Panc1 (cell line): Measurements from ENCODE around the gene DCTN2. TPM values are rescaled to one million over a fixed set of nuclear protein-coding genes. Genes with fewer than 3 reads are reported as not detected.

Experiments used
- ATAC-seq: fragments of 200-7000 bp; cut with Tn5 transposase; 2 replicates; pipeline ENCODE4 v1.9.1; 2020; ENCODE audit warnings: mild to moderate bottlenecking, moderate library complexity
- BruUV-seq: library from RNA; stranded (reverse); fragments of 400-500 nt; replicated peaks from 2 replicates; lab custom pipeline; 2021; lab: Mats Ljungman, UMichigan
- CTCF ChIA-PET: fragments of 300-600 bp; sonication (Branson Sonifier 250); formaldehyde crosslinking; loops from one replicate; lab custom pipeline; 2022; ENCODE audit warnings: antibody characterized with exemption; lab: Charles Lee
- POLR2A ChIA-PET: fragments of 300-600 bp; sonication (Branson Sonifier 250); formaldehyde crosslinking; loops from one replicate; lab custom pipeline; 2022; ENCODE audit warnings: antibody characterized with exemption; lab: Charles Lee
- DNase-seq: peaks from one replicate; pipeline ENCODE4 v3.0.0-alpha.2; 2010; ENCODE audit warnings: low read depth, low spot score
- H3K27ac ChIP-seq: 2 replicates; pipeline ENCODE4 v1.5.1; 2011; ENCODE audit warnings: mild to moderate bottlenecking, low read length, inconsistent platforms
- H3K27me3 ChIP-seq: fragments of 200-500 bp; sonication (Bioruptor generic); 2 replicates; pipeline ENCODE4 v1.6.0; 2014; ENCODE audit warnings: low read length, inconsistent platforms; ENCODE audit not compliant: control insufficient read depth, insufficient read depth
- H3K36me3 ChIP-seq: fragments of 200-500 bp; sonication (Bioruptor generic); 2 replicates; pipeline ENCODE4 v1.5.1; 2014; ENCODE audit warnings: inconsistent platforms, mild to moderate bottlenecking, low read length, moderate library complexity; ENCODE audit not compliant: control insufficient read depth, insufficient read depth
- H3K4me1 ChIP-seq: 2 replicates; pipeline ENCODE4 v1.5.1; 2011; ENCODE audit warnings: inconsistent platforms, mild to moderate bottlenecking, low read length, moderate library complexity; ENCODE audit not compliant: control insufficient read depth, insufficient read depth
- H3K4me3 ChIP-seq, 2 experiments: 2 replicates each; pipeline ENCODE4 v1.5.1; 2011 to 2012; ENCODE audit warnings: low read depth in 2 of 2, low read length in 2 of 2, mild to moderate bottlenecking in 2 of 2, inconsistent platforms in 1 of 2, moderate library complexity in 1 of 2
- H3K9me3 ChIP-seq: fragments of 200-500 bp; sonication (Bioruptor generic); 2 replicates; pipeline ENCODE4 v1.5.1; 2014; ENCODE audit warnings: low read depth, mild to moderate bottlenecking, inconsistent platforms, low read length, moderate library complexity; ENCODE audit not compliant: control insufficient read depth, insufficient read depth
- POLR2AphosphoS5 ChIP-seq: IDR thresholded peaks from 2 replicates; pipeline ENCODE4 v1.6.1; 2012; ENCODE audit warnings: mild to moderate bottlenecking, low read depth, low read length, moderate library complexity
- SIN3A ChIP-seq: IDR thresholded peaks from 2 replicates; pipeline ENCODE4 v1.6.1; 2012; ENCODE audit warnings: low read depth, mild to moderate bottlenecking, low read length, moderate library complexity, borderline replicate concordance; ENCODE audit not compliant: insufficient read depth
- TCF7L2 ChIP-seq: IDR thresholded peaks from 2 replicates; pipeline ENCODE4 v1.6.1; 2011; ENCODE audit warnings: mild to moderate bottlenecking, low read depth, low read length, inconsistent platforms
- in situ Hi-C: cut with HindIII; loops from 2 replicates; pipeline ENCODE4 v1.10.0; 2016; ENCODE audit warnings: low sequenced_read_pairs, low pct_unique_long_range_greater_than_20kb
- intact Hi-C: fragments of 100-400 bp; cut with micrococcal nuclease; formaldehyde crosslinking; loops from one replicate; pipeline ENCODE4 v1.10.0; 2022; ENCODE audit not compliant: unreplicated experiment
- total RNA-seq: library from RNA; stranded (reverse); gene quantifications from one replicate; pipeline ENCODE4 v1.2.1, GENCODE V29; 2021; ENCODE audit not compliant: unreplicated experiment
- TF ChIP-seq, protein P1 (sequence below), 2 experiments: IDR thresholded peaks; 2 replicates each; pipeline ENCODE4 v1.6.1; 2011 to 2012; ENCODE audit warnings: low read depth in 2 of 2, control low read depth in 1 of 2, low read length in 1 of 2, mild to moderate bottlenecking in 1 of 2, moderate library complexity in 1 of 2; ENCODE audit not compliant: insufficient read depth in 1 of 2
- TF ChIP-seq, protein P2 (sequence below): fragments of 450-650 bp; IDR thresholded peaks from 2 replicates; pipeline ENCODE4 v1.5.1; 2017; ENCODE audit warnings: mild to moderate bottlenecking

The DCTN2 gene
- total RNA-seq, 1 experiment from 2014 or later = 97.6 TPM

DNA sequence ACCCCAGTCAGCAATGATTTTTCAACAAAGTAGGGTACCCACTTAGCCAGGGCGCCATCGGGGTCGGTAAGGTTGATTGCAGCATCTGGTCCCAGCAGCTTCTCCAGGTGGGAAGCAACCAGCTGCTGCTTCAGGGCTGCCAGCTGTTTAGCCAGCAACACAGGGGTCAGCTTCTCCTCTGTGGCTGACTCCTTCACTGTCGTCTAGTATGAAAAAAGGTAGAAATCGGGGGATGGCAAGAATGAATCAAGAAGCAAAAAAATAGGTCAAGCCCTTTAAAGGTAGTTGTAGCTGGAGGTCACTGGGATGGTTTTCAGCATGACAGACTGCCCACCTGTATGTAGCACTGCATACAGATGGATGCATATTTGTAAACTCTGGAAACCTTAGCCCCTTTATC, 12.7 kb downstream of the DCTN2 start:
- in situ Hi-C loops = no loop called here
- peaks cover 13% of the 10 kb centered on the region for H3K36me3 ChIP-seq
- intact Hi-C loops = no loop called here
- TF ChIP-seq SIN3A = no peak
- TF ChIP-seq TCF7L2 = no peak
- TF ChIP-seq, protein P1, sequence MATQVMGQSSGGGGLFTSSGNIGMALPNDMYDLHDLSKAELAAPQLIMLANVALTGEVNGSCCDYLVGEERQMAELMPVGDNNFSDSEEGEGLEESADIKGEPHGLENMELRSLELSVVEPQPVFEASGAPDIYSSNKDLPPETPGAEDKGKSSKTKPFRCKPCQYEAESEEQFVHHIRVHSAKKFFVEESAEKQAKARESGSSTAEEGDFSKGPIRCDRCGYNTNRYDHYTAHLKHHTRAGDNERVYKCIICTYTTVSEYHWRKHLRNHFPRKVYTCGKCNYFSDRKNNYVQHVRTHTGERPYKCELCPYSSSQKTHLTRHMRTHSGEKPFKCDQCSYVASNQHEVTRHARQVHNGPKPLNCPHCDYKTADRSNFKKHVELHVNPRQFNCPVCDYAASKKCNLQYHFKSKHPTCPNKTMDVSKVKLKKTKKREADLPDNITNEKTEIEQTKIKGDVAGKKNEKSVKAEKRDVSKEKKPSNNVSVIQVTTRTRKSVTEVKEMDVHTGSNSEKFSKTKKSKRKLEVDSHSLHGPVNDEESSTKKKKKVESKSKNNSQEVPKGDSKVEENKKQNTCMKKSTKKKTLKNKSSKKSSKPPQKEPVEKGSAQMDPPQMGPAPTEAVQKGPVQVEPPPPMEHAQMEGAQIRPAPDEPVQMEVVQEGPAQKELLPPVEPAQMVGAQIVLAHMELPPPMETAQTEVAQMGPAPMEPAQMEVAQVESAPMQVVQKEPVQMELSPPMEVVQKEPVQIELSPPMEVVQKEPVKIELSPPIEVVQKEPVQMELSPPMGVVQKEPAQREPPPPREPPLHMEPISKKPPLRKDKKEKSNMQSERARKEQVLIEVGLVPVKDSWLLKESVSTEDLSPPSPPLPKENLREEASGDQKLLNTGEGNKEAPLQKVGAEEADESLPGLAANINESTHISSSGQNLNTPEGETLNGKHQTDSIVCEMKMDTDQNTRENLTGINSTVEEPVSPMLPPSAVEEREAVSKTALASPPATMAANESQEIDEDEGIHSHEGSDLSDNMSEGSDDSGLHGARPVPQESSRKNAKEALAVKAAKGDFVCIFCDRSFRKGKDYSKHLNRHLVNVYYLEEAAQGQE (IDR thresholded peaks at IDR 0.05; ENCODE audit: insufficient read depth in 1 of 2, low read depth in 2 of 2, low read length in 1 of 2) = no peak
- TF ChIP-seq POLR2AphosphoS5 = no peak
- TF ChIP-seq, protein P2, sequence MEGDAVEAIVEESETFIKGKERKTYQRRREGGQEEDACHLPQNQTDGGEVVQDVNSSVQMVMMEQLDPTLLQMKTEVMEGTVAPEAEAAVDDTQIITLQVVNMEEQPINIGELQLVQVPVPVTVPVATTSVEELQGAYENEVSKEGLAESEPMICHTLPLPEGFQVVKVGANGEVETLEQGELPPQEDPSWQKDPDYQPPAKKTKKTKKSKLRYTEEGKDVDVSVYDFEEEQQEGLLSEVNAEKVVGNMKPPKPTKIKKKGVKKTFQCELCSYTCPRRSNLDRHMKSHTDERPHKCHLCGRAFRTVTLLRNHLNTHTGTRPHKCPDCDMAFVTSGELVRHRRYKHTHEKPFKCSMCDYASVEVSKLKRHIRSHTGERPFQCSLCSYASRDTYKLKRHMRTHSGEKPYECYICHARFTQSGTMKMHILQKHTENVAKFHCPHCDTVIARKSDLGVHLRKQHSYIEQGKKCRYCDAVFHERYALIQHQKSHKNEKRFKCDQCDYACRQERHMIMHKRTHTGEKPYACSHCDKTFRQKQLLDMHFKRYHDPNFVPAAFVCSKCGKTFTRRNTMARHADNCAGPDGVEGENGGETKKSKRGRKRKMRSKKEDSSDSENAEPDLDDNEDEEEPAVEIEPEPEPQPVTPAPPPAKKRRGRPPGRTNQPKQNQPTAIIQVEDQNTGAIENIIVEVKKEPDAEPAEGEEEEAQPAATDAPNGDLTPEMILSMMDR = no peak
- no peaks in the 10 kb centered on the region for H3K27me3 ChIP-seq
- H3K9me3 ChIP-seq = no peaks in the 10 kb centered on the region
- no peak overlapping the region for H3K27ac ChIP-seq
- no peak for ATAC-seq
- DNase-seq = no peak
- H3K4me1 ChIP-seq = peaks cover 4% of the 10 kb centered on the region; the same call in 1 of the 2 replicates
- BruUV-seq = no TSS peak
- ChIA-PET CTCF (no interaction called here), POLR2A (interaction anchor here (0.6 kb wide), 1 partner anchor 83 kb away, joined by 5 read pairs; no protein-coding TSS in a partner anchor)
- no peak overlapping the region for H3K4me3 ChIP-seq

DNA sequence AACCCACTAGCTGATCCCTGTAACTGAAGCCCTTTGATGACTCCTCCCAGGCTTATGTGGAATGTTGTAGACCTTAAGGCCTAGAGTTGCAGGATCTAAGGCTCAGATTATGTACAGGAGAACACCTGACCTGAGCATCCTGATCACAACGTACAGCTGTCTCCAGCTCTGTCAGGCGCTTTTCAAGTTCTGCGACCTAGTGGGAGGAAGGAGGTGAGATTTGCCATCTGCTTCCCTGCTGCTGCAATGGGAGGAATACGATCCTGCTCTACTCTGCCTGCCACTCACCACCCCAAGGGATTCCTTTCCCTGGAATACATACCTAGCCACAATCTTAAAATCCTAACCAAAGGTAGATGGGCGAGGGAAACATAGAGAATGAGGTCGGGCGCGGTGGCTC, 13.9 kb downstream of the DCTN2 start:
- H3K36me3 ChIP-seq = peaks cover 11% of the 10 kb centered on the region
- ATAC-seq = no peak
- no peak for TF ChIP-seq POLR2AphosphoS5
- TF ChIP-seq SIN3A = no peak
- TF ChIP-seq TCF7L2 = no peak
- TF ChIP-seq, protein P1 (IDR thresholded peaks at IDR 0.05; ENCODE audit: insufficient read depth in 1 of 2, low read depth in 2 of 2, low read length in 1 of 2) = no peak
- TF ChIP-seq, protein P2 = no peak
- peaks cover 4% of the 10 kb centered on the region; the same call in 1 of the 2 replicates for H3K4me1 ChIP-seq
- no peaks in the 10 kb centered on the region for H3K27me3 ChIP-seq
- no TSS peak for BruUV-seq
- intact Hi-C loops (no loop called here), in situ Hi-C loops (no loop called here)
- no peak overlapping the region for H3K4me3 ChIP-seq
- DNase-seq = no peak
- ChIA-PET CTCF (no interaction called here), POLR2A (no interaction called here)
- H3K27ac ChIP-seq = no peak overlapping the region
- H3K9me3 ChIP-seq = no peaks in the 10 kb centered on the region
